NOMO-1 (cell line): Measurements from ENCODE around the gene MAP4K5.
"Not testable (repeated sequence)": the region's sequence is repeated elsewhere in the genome, so short reads cannot be mapped to it uniquely, and the experiment has no call there.

Experiments used
- DNase-seq, 2 experiments: peaks; one replicate each; lab custom pipeline; 2025; ENCODE audit not compliant: unreplicated experiment in 2 of 2; lab: John Stamatoyannopoulos, UW

MAP4K5 gene

GRCh38 chr14:50532502-50533240 lies at the start of gene MAP4K5:
Gene MAP4K5 (minus strand): TSS chr14:50532569. CDS start chr14:50532049, 520 bp downstream.
- DNase-seq: peak; percentile 83 to 89

GRCh38 chr14:50578433-50578832 lies 46.1 kb upstream of the MAP4K5 start:
- peak in 1 of 2 experiments; percentile 51 for DNase-seq

GRCh38 chr14:50577982-50578381 lies 45.6 kb upstream of the MAP4K5 start:
- no peak for DNase-seq

GRCh38 chr14:50575769-50576168 lies 43.4 kb upstream of the MAP4K5 start:
- no peak for DNase-seq

GRCh38 chr14:50573862-50574261 lies 41.5 kb upstream of the MAP4K5 start:
- DNase-seq: no peak

GRCh38 chr14:50569714-50570274 lies 37.4 kb upstream of the MAP4K5 start:
- DNase-seq: no peak

GRCh38 chr14:50562841-50563240 lies 30.5 kb upstream of the MAP4K5 start:
- DNase-seq: no peak

GRCh38 chr14:50560931-50561285 lies 28.5 kb upstream of the MAP4K5 start:
- DNase-seq: peak; percentile 78 to 82

- peak; percentile 40 to 66 for DNase-seq
These were observed 27.9 kb upstream of the MAP4K5 start, which contains the start of gene ATL1 for GRCh38 chr14:50559990-50560930. Gene ATL1 (plus strand): TSS chr14:50560145. CDS start chr14:50560266, 121 bp downstream.

GRCh38 chr14:50552796-50553195 lies 20.4 kb upstream of the MAP4K5 start:
- not testable (repeated sequence) for DNase-seq

GRCh38 chr14:50551877-50552276 lies 19.5 kb upstream of the MAP4K5 start:
- DNase-seq: no peak

- DNase-seq: no peak
These were observed 17.9 kb upstream of the MAP4K5 start for GRCh38 chr14:50550294-50550693.

GRCh38 chr14:50545618-50546017 lies 13.2 kb upstream of the MAP4K5 start:
- no peak for DNase-seq

- DNase-seq: no peak
These were observed 12.5 kb upstream of the MAP4K5 start for GRCh38 chr14:50544911-50545310.

GRCh38 chr14:50542941-50543418 lies 10.6 kb upstream of the MAP4K5 start:
- DNase-seq: peak in 1 of 2 experiments; percentile 30

- no peak for DNase-seq
These were observed 8.8 kb upstream of the MAP4K5 start for GRCh38 chr14:50541159-50541567.

GRCh38 chr14:50539051-50539450 lies 6.7 kb upstream of the MAP4K5 start:
- DNase-seq: no peak

- DNase-seq: not testable (repeated sequence)
These were observed 5.7 kb upstream of the MAP4K5 start for GRCh38 chr14:50538034-50538433.

- DNase-seq: peak in 1 of 2 experiments; percentile 48
These were observed 2.6 kb upstream of the MAP4K5 start for GRCh38 chr14:50534997-50535396.

- DNase-seq: no peak
These were observed 2.0 kb upstream of the MAP4K5 start for GRCh38 chr14:50534416-50534815.

GRCh38 chr14:50533806-50534205 lies 1.4 kb upstream of the MAP4K5 start:
- peak; percentile 15 to 25 for DNase-seq
